ENCODE data around the gene SYCP1. TPM values are rescaled to one million over a fixed set of nuclear protein-coding genes. Genes with fewer than 3 reads are reported as not detected.

SYCP1 gene
- total RNA-seq, 1 experiment from 2014 or later = not detected

DNA sequence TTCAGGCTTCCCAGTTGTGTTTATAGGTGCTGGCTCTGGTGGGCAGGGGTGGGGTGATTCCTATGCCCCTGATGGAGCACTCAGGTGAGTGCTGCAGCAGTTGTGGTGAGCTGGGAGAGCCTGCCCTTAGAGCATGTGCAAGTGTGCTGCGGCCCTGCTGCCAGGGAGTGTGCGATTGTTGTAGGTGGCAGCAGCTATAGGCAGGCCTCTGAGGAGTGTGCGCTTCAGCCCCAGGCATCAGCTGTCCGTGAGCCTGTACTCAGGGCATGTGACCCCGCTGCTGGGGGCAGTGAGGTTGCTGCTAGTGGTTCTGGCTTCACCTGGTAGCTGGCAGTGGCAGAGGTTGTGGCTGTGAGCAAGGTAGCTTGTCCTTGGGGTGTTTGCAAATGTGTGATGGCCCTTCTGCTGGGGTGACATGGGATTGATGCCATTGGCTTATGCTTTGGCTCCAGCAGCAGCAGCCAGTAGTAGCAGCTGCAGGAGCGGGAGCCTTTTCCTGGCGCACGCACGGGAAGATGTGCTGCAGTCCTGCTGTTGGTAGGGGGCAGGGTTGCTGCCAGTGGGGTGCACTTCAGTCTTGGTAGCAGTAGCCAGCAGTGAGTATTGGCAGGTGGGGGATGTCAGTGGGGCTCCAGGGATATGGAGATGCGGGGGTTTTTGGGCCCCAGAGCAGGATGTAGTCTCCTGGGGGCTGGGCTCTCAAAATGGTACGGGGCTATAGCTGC lies 37.7 kb downstream of the SYCP1 start:
- no peaks in the 10 kb centered on the region for H3K4me1 ChIP-seq
- H3K27me3 ChIP-seq (replicated peaks; ENCODE audit: control insufficient read depth, insufficient read depth, low read length) = no peaks in the 10 kb centered on the region
- intact Hi-C loops (cut with micrococcal nuclease; ENCODE audit: unreplicated experiment) = no loop called here
- no peaks in the 10 kb centered on the region for H3K36me3 Mint-ChIP-seq (ENCODE audit: insufficient read depth, unreplicated experiment)
- POLR2A ChIA-PET = no interaction called here
- no peak overlapping the region for H3K4me3 ChIP-seq (ENCODE audit: low read depth, low read length)
- H3K27ac Mint-ChIP-seq (ENCODE audit: unreplicated experiment) = no peak overlapping the region
- peaks cover 7% of the 10 kb centered on the region for H3K4me1 Mint-ChIP-seq (ENCODE audit: low read depth, unreplicated experiment)
- H3K4me3 Mint-ChIP-seq (ENCODE audit: unreplicated experiment) = no peak overlapping the region
- no TSS peak for BruUV-seq (replicated peaks)
- CTCF ChIA-PET = no interaction called here
- TF ChIP-seq, protein P1, sequence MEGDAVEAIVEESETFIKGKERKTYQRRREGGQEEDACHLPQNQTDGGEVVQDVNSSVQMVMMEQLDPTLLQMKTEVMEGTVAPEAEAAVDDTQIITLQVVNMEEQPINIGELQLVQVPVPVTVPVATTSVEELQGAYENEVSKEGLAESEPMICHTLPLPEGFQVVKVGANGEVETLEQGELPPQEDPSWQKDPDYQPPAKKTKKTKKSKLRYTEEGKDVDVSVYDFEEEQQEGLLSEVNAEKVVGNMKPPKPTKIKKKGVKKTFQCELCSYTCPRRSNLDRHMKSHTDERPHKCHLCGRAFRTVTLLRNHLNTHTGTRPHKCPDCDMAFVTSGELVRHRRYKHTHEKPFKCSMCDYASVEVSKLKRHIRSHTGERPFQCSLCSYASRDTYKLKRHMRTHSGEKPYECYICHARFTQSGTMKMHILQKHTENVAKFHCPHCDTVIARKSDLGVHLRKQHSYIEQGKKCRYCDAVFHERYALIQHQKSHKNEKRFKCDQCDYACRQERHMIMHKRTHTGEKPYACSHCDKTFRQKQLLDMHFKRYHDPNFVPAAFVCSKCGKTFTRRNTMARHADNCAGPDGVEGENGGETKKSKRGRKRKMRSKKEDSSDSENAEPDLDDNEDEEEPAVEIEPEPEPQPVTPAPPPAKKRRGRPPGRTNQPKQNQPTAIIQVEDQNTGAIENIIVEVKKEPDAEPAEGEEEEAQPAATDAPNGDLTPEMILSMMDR (IDR thresholded peaks at IDR 0.05; ENCODE audit: insufficient read depth in 1 of 2, low read depth in 1 of 2, low read length in 1 of 2, severe bottlenecking in 1 of 2, unreplicated experiment in 1 of 2) = no peak
- no peak for DNase-seq
- H3K9me3 Mint-ChIP-seq (ENCODE audit: unreplicated experiment) = no peaks in the 10 kb centered on the region
- H3K9me3 ChIP-seq = no peaks in the 10 kb centered on the region
- H3K27me3 Mint-ChIP-seq (ENCODE audit: insufficient read depth, unreplicated experiment) = peaks cover 8% of the 10 kb centered on the region
- no peaks in the 10 kb centered on the region for H3K36me3 ChIP-seq (ENCODE audit: control insufficient read depth, insufficient read depth, low read length)

DNA sequence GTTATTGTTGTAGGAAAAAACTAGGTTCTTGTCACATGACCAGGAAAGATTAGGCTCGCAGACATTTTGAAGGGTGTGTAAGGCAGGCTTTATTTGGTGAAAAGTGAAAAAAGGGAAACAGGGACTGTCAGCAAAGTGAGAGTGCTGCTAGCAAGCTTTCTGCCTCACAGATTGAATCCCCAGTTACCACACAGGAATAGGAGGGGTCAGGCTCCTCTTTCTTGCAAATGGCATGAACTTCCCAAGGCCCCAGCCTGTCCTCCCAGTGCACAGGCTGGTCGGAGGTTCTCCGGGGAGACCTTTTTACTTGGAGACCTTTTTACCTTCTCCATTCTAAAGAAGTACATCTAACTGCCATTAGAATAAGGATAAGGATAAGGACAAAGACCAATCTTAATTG lies 42.1 kb downstream of the SYCP1 start:
- H3K27me3 Mint-ChIP-seq (ENCODE audit: insufficient read depth, unreplicated experiment) = peaks cover 8% of the 10 kb centered on the region
- Histone ChIP-seq H3K27me3 (replicated peaks; ENCODE audit: control insufficient read depth, insufficient read depth, low read length) (no peaks in the 10 kb centered on the region), H3K9me3 (no peaks in the 10 kb centered on the region), H3K36me3 (ENCODE audit: control insufficient read depth, insufficient read depth, low read length) (no peaks in the 10 kb centered on the region), H3K4me1 (no peaks in the 10 kb centered on the region), H3K4me3 (ENCODE audit: low read depth, low read length) (no peak overlapping the region)
- ChIA-PET POLR2A (no interaction called here), CTCF (no interaction called here)
- H3K4me1 Mint-ChIP-seq (ENCODE audit: low read depth, unreplicated experiment) = peaks cover 7% of the 10 kb centered on the region
- H3K9me3 Mint-ChIP-seq (ENCODE audit: unreplicated experiment) = no peaks in the 10 kb centered on the region
- no TSS peak for BruUV-seq (replicated peaks)
- no peak for DNase-seq
- no peaks in the 10 kb centered on the region for H3K36me3 Mint-ChIP-seq (ENCODE audit: insufficient read depth, unreplicated experiment)
- no peak overlapping the region for H3K4me3 Mint-ChIP-seq (ENCODE audit: unreplicated experiment)
- intact Hi-C loops (cut with micrococcal nuclease; ENCODE audit: unreplicated experiment) = no loop called here
- H3K27ac Mint-ChIP-seq (ENCODE audit: unreplicated experiment) = no peak overlapping the region
- TF ChIP-seq, protein P1 (IDR thresholded peaks at IDR 0.05; ENCODE audit: insufficient read depth in 1 of 2, low read depth in 1 of 2, low read length in 1 of 2, severe bottlenecking in 1 of 2, unreplicated experiment in 1 of 2) = no peak

DNA sequence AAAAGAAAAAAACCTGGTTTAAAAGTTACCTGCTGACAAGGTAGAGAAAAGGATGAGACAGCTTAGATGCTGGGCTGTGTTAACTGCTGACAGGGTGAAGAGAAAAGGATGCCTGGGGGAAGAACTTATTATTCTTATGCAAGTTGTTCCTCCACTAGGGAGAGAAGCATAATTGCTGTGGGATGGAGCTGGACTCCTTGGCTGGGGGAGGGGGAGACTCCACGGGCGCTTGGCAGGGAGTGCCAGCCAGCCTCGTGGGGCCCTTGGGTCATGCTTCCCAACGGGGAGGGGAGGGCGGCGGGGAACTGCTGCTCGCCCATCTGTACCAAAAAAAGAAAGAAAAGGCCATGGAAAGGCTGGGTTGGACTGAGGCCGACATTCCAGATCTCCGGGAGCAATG lies 47.2 kb downstream of the SYCP1 start:
- BruUV-seq (replicated peaks) = no TSS peak
- Mint-ChIP-seq H3K4me3 (ENCODE audit: unreplicated experiment) (no peak overlapping the region), H3K36me3 (ENCODE audit: insufficient read depth, unreplicated experiment) (no peaks in the 10 kb centered on the region), H3K27me3 (ENCODE audit: insufficient read depth, unreplicated experiment) (peaks cover 6% of the 10 kb centered on the region), H3K9me3 (ENCODE audit: unreplicated experiment) (no peaks in the 10 kb centered on the region), H3K27ac (ENCODE audit: unreplicated experiment) (no peak overlapping the region), H3K4me1 (ENCODE audit: low read depth, unreplicated experiment) (no peaks in the 10 kb centered on the region)
- intact Hi-C loops (cut with micrococcal nuclease; ENCODE audit: unreplicated experiment) = no loop called here
- H3K4me3 ChIP-seq (ENCODE audit: low read depth, low read length) = no peak overlapping the region
- TF ChIP-seq, protein P1 (IDR thresholded peaks at IDR 0.05; ENCODE audit: insufficient read depth in 1 of 2, low read depth in 1 of 2, low read length in 1 of 2, severe bottlenecking in 1 of 2, unreplicated experiment in 1 of 2) = no peak
- H3K27me3 ChIP-seq (replicated peaks; ENCODE audit: control insufficient read depth, insufficient read depth, low read length) = no peaks in the 10 kb centered on the region
- no peaks in the 10 kb centered on the region for H3K4me1 ChIP-seq
- POLR2A ChIA-PET = no interaction called here
- CTCF ChIA-PET = no interaction called here
- no peak for DNase-seq
- H3K9me3 ChIP-seq = no peaks in the 10 kb centered on the region
- H3K36me3 ChIP-seq (ENCODE audit: control insufficient read depth, insufficient read depth, low read length) = no peaks in the 10 kb centered on the region

Measured in Caco-2 (cell line).